ENCODE data around the gene ADIRF. TPM values are rescaled to one million over a fixed set of nuclear protein-coding genes. Genes with fewer than 3 reads are reported as not detected.

The ADIRF gene
- polyA plus RNA-seq, 1 donor (not counting 4 experiments of a cell fraction or from before 2014, with no cell fraction given): 157 TPM

- Histone ChIP-seq H3K36me3 (ENCODE audit: control insufficient read depth in 2 of 2, extremely low read depth in 1 of 2, insufficient read depth in 2 of 2, low read length in 2 of 2) (peaks cover 0 to 5% of the 10 kb centered on the region in 2 experiments), H3K27ac (ENCODE audit: control insufficient read depth, insufficient read depth, low read length) (no peak overlapping the region), H2AFZ (ENCODE audit: control insufficient read depth, low read length) (no peak overlapping the region), H3K9me1 (ENCODE audit: control insufficient read depth, extremely low read depth, insufficient read depth, low read length) (no peaks in the 10 kb centered on the region), H3K9ac (ENCODE audit: control insufficient read depth, extremely low read depth, insufficient read depth, low read length) (no peak overlapping the region), H3K9me3 (ENCODE audit: control insufficient read depth, low read depth, low read length) (no peaks in the 10 kb centered on the region), H3K4me3 (ENCODE audit: control insufficient read depth in 2 of 3, extremely low read depth in 1 of 3, insufficient read depth in 2 of 3, low read depth in 1 of 3, low read length in 3 of 3) (no peak overlapping the region), H3K4me1 (ENCODE audit: control insufficient read depth, extremely low read depth, insufficient read depth, low read length) (no peaks in the 10 kb centered on the region), H4K20me1 (ENCODE audit: control insufficient read depth, extremely low read depth, insufficient read depth, low read length) (no peaks in the 10 kb centered on the region), H3K27me3 (ENCODE audit: control insufficient read depth, extremely low read depth, insufficient read depth, low read length) (no peaks in the 10 kb centered on the region), H3K4me2 (ENCODE audit: control insufficient read depth, extremely low read depth, insufficient read depth, low read depth, low read length) (no peak overlapping the region), H3K79me2 (ENCODE audit: control insufficient read depth, insufficient read depth, low read length) (no peaks in the 10 kb centered on the region)
- dilution Hi-C loops (cut with MboI; ENCODE audit: extremely low pct_ligation_motif_present, low sequenced_read_pairs): no loop called here
- TF ChIP-seq CTCF (optimal IDR thresholded peaks at IDR 0.05 in 1 of 3, IDR thresholded peaks at IDR 0.05 in 1 of 3, conservative IDR thresholded peaks at IDR 0.05 in 1 of 3; ENCODE audit: extremely low read depth in 1 of 3, insufficient read depth in 2 of 3, low read length in 3 of 3) (no peak), EZH2 (IDR thresholded peaks at IDR 0.05; ENCODE audit: low read length) (no peak)
- FAIRE-seq (no peak), DNase-seq (ENCODE audit: low read depth, low spot score) (no peak)
Measured at GRCh38 chr10:86944907-86945306, 23.4 kb upstream of the ADIRF start.

- H3K27ac ChIP-seq (ENCODE audit: control insufficient read depth, insufficient read depth, low read length): no peak overlapping the region
- no peak overlapping the region for H3K4me3 ChIP-seq (ENCODE audit: control insufficient read depth in 2 of 3, extremely low read depth in 1 of 3, insufficient read depth in 2 of 3, low read depth in 1 of 3, low read length in 3 of 3)
- DNase-seq (ENCODE audit: low read depth, low spot score) (no peak), FAIRE-seq (no peak)
- H3K4me2 ChIP-seq (ENCODE audit: control insufficient read depth, extremely low read depth, insufficient read depth, low read depth, low read length): no peak overlapping the region
- no peaks in the 10 kb centered on the region for H4K20me1 ChIP-seq (ENCODE audit: control insufficient read depth, extremely low read depth, insufficient read depth, low read length)
- no peak overlapping the region for H3K9ac ChIP-seq (ENCODE audit: control insufficient read depth, extremely low read depth, insufficient read depth, low read length)
- dilution Hi-C loops (cut with MboI; ENCODE audit: extremely low pct_ligation_motif_present, low sequenced_read_pairs): no loop called here
- TF ChIP-seq EZH2 (IDR thresholded peaks at IDR 0.05; ENCODE audit: low read length): no peak
- peak in 1 of 3 experiments; percentile 18 for TF ChIP-seq CTCF (optimal IDR thresholded peaks at IDR 0.05 in 1 of 3, IDR thresholded peaks at IDR 0.05 in 1 of 3, conservative IDR thresholded peaks at IDR 0.05 in 1 of 3; ENCODE audit: extremely low read depth in 1 of 3, insufficient read depth in 2 of 3, low read length in 3 of 3)
- no peak overlapping the region for H2AFZ ChIP-seq (ENCODE audit: control insufficient read depth, low read length)
- H3K36me3 ChIP-seq (ENCODE audit: control insufficient read depth in 2 of 2, extremely low read depth in 1 of 2, insufficient read depth in 2 of 2, low read length in 2 of 2): peaks cover 0 to 4% of the 10 kb centered on the region in 2 experiments
- no peaks in the 10 kb centered on the region for H3K9me1 ChIP-seq (ENCODE audit: control insufficient read depth, extremely low read depth, insufficient read depth, low read length)
- H3K27me3 ChIP-seq (ENCODE audit: control insufficient read depth, extremely low read depth, insufficient read depth, low read length): no peaks in the 10 kb centered on the region
- no peaks in the 10 kb centered on the region for H3K79me2 ChIP-seq (ENCODE audit: control insufficient read depth, insufficient read depth, low read length)
- no peaks in the 10 kb centered on the region for H3K4me1 ChIP-seq (ENCODE audit: control insufficient read depth, extremely low read depth, insufficient read depth, low read length)
- no peaks in the 10 kb centered on the region for H3K9me3 ChIP-seq (ENCODE audit: control insufficient read depth, low read depth, low read length)
Measured at GRCh38 chr10:86945361-86946212, 22.7 kb upstream of the ADIRF start.
